Body of pancreas (tissue), 4 donors: ENCODE data around the gene WDR37. TPM values are rescaled to one million over a fixed set of nuclear protein-coding genes. Genes with fewer than 3 reads are reported as not detected.

ENCODE experiments used
- ATAC-seq: fragments of 150-250 bp; one replicate; pipeline ENCODE4 v1.9.1; 2016
- DNase-seq, 4 donors: peaks; one replicate each; pipeline ENCODE4 v3.0.0-alpha.2; 2019
- H3K27ac ChIP-seq, 4 donors: fragments of 200-600 bp; sonication (generic); 1 replicate in 3 of 4; 2 replicates in 1 of 4; pipeline versions ENCODE4 v1.5.1 to v1.6.1; 2016 to 2019; ENCODE audit warnings: mild to moderate bottlenecking in 1 of 4, mixed read lengths in 1 of 4, moderate library complexity in 1 of 4
- H3K27me3 ChIP-seq, 2 donors: fragments of 200-600 bp; sonication (generic); one replicate each; pipeline ENCODE4 v1.6.0; 2016; ENCODE audit warnings: mild to moderate bottlenecking in 1 of 2
- H3K36me3 ChIP-seq, 2 donors: fragments of 200-600 bp; sonication (generic); replicated peaks in 1 of 2; 2 replicates each; pipeline ENCODE4 v1.5.1; 2016; ENCODE audit warnings: low read depth in 2 of 2; ENCODE audit not compliant: insufficient read depth in 1 of 2
- H3K4me1 ChIP-seq: fragments of 200-600 bp; sonication (generic); one replicate; pipeline ENCODE4 v1.6.0; 2016
- H3K4me3 ChIP-seq, 2 donors: fragments of 200-600 bp; sonication (generic); 1 replicate in 1 of 2; 2 replicates in 1 of 2; pipeline ENCODE4 v1.5.1; 2016 to 2019
- H3K9me3 ChIP-seq, 3 donors: fragments of 200-600 bp; sonication (generic); 1 replicate in 2 of 3; 2 replicates in 1 of 3; pipeline ENCODE4 v1.5.1; 2016
- CTCF ChIP-seq, 7 experiments: fragments of 450-650 bp in 4 of 7; fragments of 200-600 bp in 3 of 7; sonication (generic) in 3 of 7; IDR thresholded peaks; one replicate each; pipeline ENCODE4 v1.5.1; 2016 to 2019; ENCODE audit warnings: antibody characterized with exemption in 7 of 7
- POLR2A ChIP-seq, 3 donors: fragments of 450-650 bp; IDR thresholded peaks; one replicate each; pipeline ENCODE4 v1.6.1; 2016; ENCODE audit warnings: antibody characterized with exemption in 3 of 3, mild to moderate bottlenecking in 2 of 3
- WGBS, 2 donors: methylation state at CpG; one replicate each; pipeline ENCODE4 v1.1.5; 2017; 5-methylcytosine and 5-hydroxymethylcytosine counted together
- intact Hi-C: fragments of 100-400 bp; cut with DNase I; formaldehyde crosslinking; loops from one replicate; pipeline ENCODE4 v1.15.1; 2023
- total RNA-seq, 2 donors: library from RNA; depleted of rRNA; stranded (reverse); fragments of >200 nt; gene quantifications; one replicate each; pipeline ENCODE4 v1.1.0, GENCODE V29; 2016

Gene WDR37
- total RNA-seq, 2 donors from 2014 or later, result 9.9 to 14.3 TPM

GRCh38 chr10:1124796-1125195 lies 68.6 kb downstream of the WDR37 start:
- Histone ChIP-seq H3K27ac (no peak overlapping the region), H3K27me3 (no peaks in the 10 kb centered on the region), H3K9me3 (no peaks in the 10 kb centered on the region), H3K4me3 (no peak overlapping the region), H3K36me3 (peaks cover 12 to 41% of the 10 kb centered on the region in 2 donors), H3K4me1 (no peaks in the 10 kb centered on the region)
- no peak for ATAC-seq
- TF ChIP-seq POLR2A (IDR thresholded peaks at IDR 0.05) (no peak), CTCF (IDR thresholded peaks at IDR 0.05) (no peak)
- no peak for DNase-seq
- intact Hi-C loops, result no loop called here
- 92 to 96% methylated on average over 11 of the region's 11 CpGs for WGBS, 2 donors

- intact Hi-C loops, result no loop called here
- H3K4me3 ChIP-seq, result no peak overlapping the region
- no peaks in the 10 kb centered on the region for H3K27me3 ChIP-seq
- H3K4me1 ChIP-seq, result no peaks in the 10 kb centered on the region
- no peak overlapping the region for H3K27ac ChIP-seq
- H3K9me3 ChIP-seq, result no peaks in the 10 kb centered on the region
- ATAC-seq (no peak), DNase-seq (no peak)
- 95 to 96% methylated on average over 12 to 13 of the region's 13 CpGs for WGBS, 2 donors
- TF ChIP-seq CTCF (IDR thresholded peaks at IDR 0.05) (no peak), POLR2A (IDR thresholded peaks at IDR 0.05) (no peak)
- H3K36me3 ChIP-seq, result peaks cover 11 to 45% of the 10 kb centered on the region in 2 donors
Measured at GRCh38 chr10:1126461-1126860, 70.3 kb downstream of the WDR37 start.

- Histone ChIP-seq H3K4me1 (no peaks in the 10 kb centered on the region), H3K27ac (no peak overlapping the region), H3K36me3 (peaks cover 11 to 36% of the 10 kb centered on the region in 2 donors), H3K27me3 (no peaks in the 10 kb centered on the region), H3K9me3 (no peaks in the 10 kb centered on the region), H3K4me3 (no peak overlapping the region)
- 86 to 94% methylated on average over 11 to 15 of the region's 15 CpGs for WGBS, 2 donors
- no peak for TF ChIP-seq POLR2A (IDR thresholded peaks at IDR 0.05)
- TF ChIP-seq CTCF (IDR thresholded peaks at IDR 0.05), result no peak
- intact Hi-C loops, result no loop called here
- no peak for DNase-seq
- no peak for ATAC-seq
Measured at GRCh38 chr10:1127629-1128028, 71.4 kb downstream of the WDR37 start.

GRCh38 chr10:1128115-1128514 lies 71.9 kb downstream of the WDR37 start:
- H3K27me3 ChIP-seq, result no peaks in the 10 kb centered on the region
- H3K9me3 ChIP-seq, result no peaks in the 10 kb centered on the region
- no peak overlapping the region for H3K27ac ChIP-seq
- H3K36me3 ChIP-seq, result peaks cover 11 to 36% of the 10 kb centered on the region in 2 donors
- H3K4me3 ChIP-seq, result no peak overlapping the region
- 55 to 66% methylated on average over 2 of the region's 2 CpGs for WGBS, 2 donors
- intact Hi-C loops, result no loop called here
- TF ChIP-seq POLR2A (IDR thresholded peaks at IDR 0.05) (no peak), CTCF (IDR thresholded peaks at IDR 0.05) (no peak)
- H3K4me1 ChIP-seq, result no peaks in the 10 kb centered on the region
- no peak for ATAC-seq
- DNase-seq, result no peak

GRCh38 chr10:1128649-1129048 lies 72.5 kb downstream of the WDR37 start:
- no peak overlapping the region for H3K27ac ChIP-seq
- no peaks in the 10 kb centered on the region for H3K9me3 ChIP-seq
- no peaks in the 10 kb centered on the region for H3K4me1 ChIP-seq
- DNase-seq, result no peak
- no peak overlapping the region for H3K4me3 ChIP-seq
- intact Hi-C loops, result no loop called here
- peaks cover 11 to 36% of the 10 kb centered on the region in 2 donors for H3K36me3 ChIP-seq
- 97% methylated on average over 18 to 21 of the region's 21 CpGs for WGBS, 2 donors
- TF ChIP-seq POLR2A (IDR thresholded peaks at IDR 0.05) (no peak), CTCF (IDR thresholded peaks at IDR 0.05) (no peak)
- no peak for ATAC-seq
- no peaks in the 10 kb centered on the region for H3K27me3 ChIP-seq
